DND-41 (cell line): Measurements from ENCODE around the gene SRPX.

ENCODE experiments used
- EZH2 ChIP-seq: IDR thresholded peaks from 3 replicates; pipeline ENCODE4 v1.6.1; 2012; ENCODE audit warnings: borderline replicate concordance, low read depth, mild to moderate bottlenecking, moderate library complexity, low read length, inconsistent platforms; ENCODE audit not compliant: severe bottlenecking
- TF ChIP-seq, protein P1 (sequence below): IDR thresholded peaks from 2 replicates; pipeline ENCODE4 v1.5.1; 2012; ENCODE audit warnings: borderline replicate concordance, low read length, moderate library complexity, mild to moderate bottlenecking; ENCODE audit not compliant: poor library complexity, severe bottlenecking; ENCODE audit errors: extremely low read depth

GRCh38 chrX:38236901-38237615, 16.4 kb upstream of the SRPX start:
- TF ChIP-seq, protein P1, sequence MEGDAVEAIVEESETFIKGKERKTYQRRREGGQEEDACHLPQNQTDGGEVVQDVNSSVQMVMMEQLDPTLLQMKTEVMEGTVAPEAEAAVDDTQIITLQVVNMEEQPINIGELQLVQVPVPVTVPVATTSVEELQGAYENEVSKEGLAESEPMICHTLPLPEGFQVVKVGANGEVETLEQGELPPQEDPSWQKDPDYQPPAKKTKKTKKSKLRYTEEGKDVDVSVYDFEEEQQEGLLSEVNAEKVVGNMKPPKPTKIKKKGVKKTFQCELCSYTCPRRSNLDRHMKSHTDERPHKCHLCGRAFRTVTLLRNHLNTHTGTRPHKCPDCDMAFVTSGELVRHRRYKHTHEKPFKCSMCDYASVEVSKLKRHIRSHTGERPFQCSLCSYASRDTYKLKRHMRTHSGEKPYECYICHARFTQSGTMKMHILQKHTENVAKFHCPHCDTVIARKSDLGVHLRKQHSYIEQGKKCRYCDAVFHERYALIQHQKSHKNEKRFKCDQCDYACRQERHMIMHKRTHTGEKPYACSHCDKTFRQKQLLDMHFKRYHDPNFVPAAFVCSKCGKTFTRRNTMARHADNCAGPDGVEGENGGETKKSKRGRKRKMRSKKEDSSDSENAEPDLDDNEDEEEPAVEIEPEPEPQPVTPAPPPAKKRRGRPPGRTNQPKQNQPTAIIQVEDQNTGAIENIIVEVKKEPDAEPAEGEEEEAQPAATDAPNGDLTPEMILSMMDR: no peak
- TF ChIP-seq EZH2: no peak
